ENCODE results near the gene MMP20. TPM values are rescaled to one million over a fixed set of nuclear protein-coding genes. Genes with fewer than 3 reads are reported as not detected.

Gene MMP20
- total RNA-seq, 1 experiment from 2014 or later = 0.30 TPM

GRCh38 chr11:102581066-102581465 is 44.1 kb downstream of the MMP20 start (continued):
- TF ChIP-seq REST (IDR thresholded peaks at IDR 0.05; ENCODE audit: low read depth) (no peak), CEBPB (IDR thresholded peaks at IDR 0.05; ENCODE audit: low read depth) (no peak), EZH2 (IDR thresholded peaks at IDR 0.05) (no peak), ZFX (IDR thresholded peaks at IDR 0.05) (no peak), EGR1 (IDR thresholded peaks at IDR 0.05; ENCODE audit: low read depth) (no peak)

- BruUV-seq (replicated peaks) = no TSS peak
- H3K4me2 ChIP-seq (ENCODE audit: low read length) = peak overlapping the region; percentile 34
- ATAC-seq = no peak
- no peak overlapping the region for H3K4me3 ChIP-seq (replicated peaks in 1 of 2; ENCODE audit: low read depth in 1 of 2, low read length in 2 of 2)
- H3K9me3 ChIP-seq (ENCODE audit: control insufficient read depth in 1 of 2, insufficient read depth in 1 of 2, low read depth in 1 of 2, low read length in 2 of 2) = no peaks in the 10 kb centered on the region
- H3K4me1 ChIP-seq (ENCODE audit: control insufficient read depth in 1 of 2, insufficient read depth in 2 of 2, low read length in 2 of 2) = peaks cover 0 to 17% of the 10 kb centered on the region in 2 experiments; a peak in 2 of 4 replicates
- no peak for DNase-seq (ENCODE audit: low read depth, low spot score)
- H3K79me2 ChIP-seq (ENCODE audit: insufficient read depth, low read length) = no peaks in the 10 kb centered on the region
- ChIA-PET POLR2A (no interaction called here), CTCF (no interaction called here), RAD21 (ENCODE audit: low non-redundant PET in 1 of 2, low total read pairs in 2 of 2, uncharacterized antibody in 2 of 2, unreplicated experiment in 2 of 2) (no interaction called here)
- H3K27ac ChIP-seq (ENCODE audit: low read depth, low read length) = no peak overlapping the region
- no peaks in the 10 kb centered on the region for H3K36me3 ChIP-seq (ENCODE audit: control insufficient read depth in 1 of 2, insufficient read depth in 2 of 2, low read length in 2 of 2)
- H2AFZ ChIP-seq (ENCODE audit: low read depth, low read length, poor library complexity, severe bottlenecking) = peak overlapping the region; percentile 62
- H3K27me3 ChIP-seq (ENCODE audit: insufficient read depth, low read length) = no peaks in the 10 kb centered on the region
- H3K9ac ChIP-seq (ENCODE audit: low read length) = no peak overlapping the region
- H3K9me2 ChIP-seq (ENCODE audit: insufficient read depth) = no peaks in the 10 kb centered on the region
- TF ChIP-seq FOSL1 (IDR thresholded peaks at IDR 0.05; ENCODE audit: low read depth) = peak; percentile 44; the same call in 1 of the 2 replicates
- no peak for TF ChIP-seq ZNF274 (IDR thresholded peaks at IDR 0.05; ENCODE audit: low read depth, low read length)
- no peaks in the 10 kb centered on the region for H4K20me1 ChIP-seq (ENCODE audit: insufficient read depth)
- intact Hi-C loops (cut with micrococcal nuclease) = no loop called here
Measured at GRCh38 chr11:102580185-102580951, 44.8 kb downstream of the MMP20 start.
